Jurkat, Clone E6-1 (cell line): ENCODE measurements around the gene KLHL29.

Experiments used
- DNase-seq: peaks from one replicate; pipeline ENCODE4 v3.0.0-alpha.2; 2011; ENCODE audit warnings: low read depth, low spot score
- H3K4me3 ChIP-seq: 2 replicates; pipeline ENCODE4 v1.5.1; 2011; ENCODE audit warnings: mild to moderate bottlenecking, low read length, control low read depth, moderate library complexity

KLHL29 gene

DNA sequence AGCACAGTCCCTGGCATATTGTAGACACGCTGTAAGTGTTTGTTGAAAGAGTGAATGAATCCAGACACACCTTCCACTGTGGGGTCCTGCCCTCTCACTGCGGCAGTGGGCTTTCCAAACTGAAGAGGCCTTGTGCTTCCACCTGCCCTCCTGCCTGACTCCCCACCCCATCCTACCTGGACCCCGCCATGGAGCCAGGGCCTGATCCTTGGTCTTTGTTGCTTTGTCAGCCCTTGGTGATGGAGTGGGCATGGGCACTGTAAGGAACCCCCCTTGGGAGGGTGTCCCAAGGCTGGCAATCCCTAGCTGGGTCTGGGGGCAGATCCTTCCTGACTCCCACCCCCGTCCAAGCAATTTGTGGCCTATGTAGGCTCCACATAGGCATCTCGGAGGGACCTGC lies 33.1 kb downstream of the KLHL29 start:
- H3K4me3 ChIP-seq = no peak overlapping the region
- DNase-seq = no peak

DNA sequence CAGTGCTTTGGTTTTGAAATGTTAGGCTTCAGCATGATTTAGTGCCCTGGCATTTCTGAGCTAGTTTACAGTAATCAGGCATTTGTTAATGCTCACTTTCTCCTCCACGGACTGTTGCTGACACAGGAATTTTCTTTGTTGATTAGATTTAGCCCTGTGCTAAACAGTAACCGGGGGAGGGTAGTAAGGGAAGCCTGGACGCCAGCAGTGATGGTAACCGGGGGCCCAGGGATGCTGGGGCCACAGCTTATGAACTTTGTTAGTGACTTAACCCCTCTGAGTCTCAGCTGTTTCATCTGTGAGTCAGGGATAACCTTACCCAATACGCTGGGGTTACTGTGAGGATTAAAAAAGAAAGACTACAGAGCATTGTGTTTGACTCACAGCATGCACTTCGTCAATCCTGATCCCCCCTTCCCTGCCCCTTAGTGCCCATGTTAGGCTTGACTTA lies 33.5 kb downstream of the KLHL29 start:
- no peak overlapping the region for H3K4me3 ChIP-seq
- DNase-seq = no peak

DNA sequence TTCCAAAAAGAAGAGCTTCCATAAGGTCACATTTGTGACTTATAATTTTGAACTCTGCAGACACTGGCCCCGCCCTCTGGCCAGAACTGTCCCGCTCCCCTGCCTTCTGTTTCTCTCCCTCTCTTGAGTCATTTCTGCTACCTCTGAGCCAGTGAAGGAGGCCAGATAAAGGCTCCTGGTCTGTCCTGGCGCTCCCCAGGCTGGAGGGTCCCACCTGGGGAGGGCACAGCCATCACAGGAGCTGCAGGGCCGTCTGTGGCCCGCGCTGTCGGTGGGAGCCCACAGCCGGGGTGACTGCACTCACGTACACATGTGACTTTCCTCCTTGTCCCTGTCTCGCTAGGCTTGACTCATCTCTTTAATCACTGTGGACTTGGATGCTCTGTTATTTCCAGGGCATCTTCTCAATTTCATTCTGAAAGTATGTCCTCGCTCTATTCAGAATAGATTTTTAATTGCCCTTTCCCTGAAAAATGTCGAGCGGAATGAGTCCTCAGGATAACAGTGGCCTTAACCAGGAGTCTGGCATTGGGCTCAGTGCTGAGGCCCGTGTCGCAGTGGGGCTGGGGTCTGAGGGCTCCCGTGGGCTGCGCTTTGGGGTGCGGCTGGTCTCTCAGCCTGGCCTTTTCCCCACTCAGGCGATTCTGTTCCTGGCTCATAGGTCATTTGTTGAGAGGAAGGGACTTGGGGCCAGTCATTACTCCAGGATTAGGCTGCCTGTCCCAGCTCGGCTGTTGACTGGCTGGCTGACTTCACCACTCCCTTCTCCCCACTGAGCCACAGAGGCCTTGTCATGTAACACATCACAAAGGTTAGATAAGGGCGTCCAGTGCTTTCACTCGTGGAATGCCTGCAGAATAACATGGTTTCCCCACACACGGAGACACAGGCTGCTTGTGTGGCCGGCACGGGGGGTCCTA lies 34.5 kb downstream of the KLHL29 start:
- DNase-seq = no peak
- H3K4me3 ChIP-seq = no peak overlapping the region

DNA sequence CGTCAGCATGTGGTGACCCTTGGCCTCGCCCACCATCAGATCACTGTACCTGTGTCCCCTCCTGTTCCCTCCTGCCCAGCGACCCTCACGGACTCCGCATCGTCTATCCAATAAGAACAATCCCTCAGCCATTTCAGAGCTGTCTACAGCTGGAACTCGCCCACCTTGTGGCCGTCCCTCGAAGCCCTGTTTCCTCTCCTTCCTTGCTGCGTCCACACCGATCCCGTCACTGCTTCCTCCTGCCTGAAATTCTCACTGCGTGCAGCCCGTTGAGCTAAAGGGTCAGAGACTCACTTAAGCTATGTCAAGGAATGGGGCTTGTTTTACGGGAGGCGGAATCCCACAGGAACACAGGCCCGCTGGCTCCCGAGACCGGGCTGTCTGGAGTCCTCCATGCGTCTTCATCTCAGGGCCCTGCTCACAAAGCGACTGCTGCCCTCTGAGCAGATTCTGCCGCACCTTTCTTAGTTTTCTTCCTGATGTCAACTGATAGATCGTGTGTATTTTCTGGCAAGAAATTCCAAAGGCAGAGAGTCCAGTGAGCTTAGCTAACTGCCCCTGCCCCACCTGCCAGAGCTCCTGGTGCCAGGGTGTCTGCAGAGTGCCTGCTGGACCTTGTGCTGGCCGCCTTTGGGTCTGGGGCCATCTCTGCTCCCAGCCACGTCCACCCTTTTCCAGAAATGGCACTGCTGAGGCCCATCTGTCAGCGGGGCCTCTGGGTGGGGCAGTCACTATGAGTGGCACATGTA lies 35.3 kb downstream of the KLHL29 start:
- DNase-seq = no peak

DNA sequence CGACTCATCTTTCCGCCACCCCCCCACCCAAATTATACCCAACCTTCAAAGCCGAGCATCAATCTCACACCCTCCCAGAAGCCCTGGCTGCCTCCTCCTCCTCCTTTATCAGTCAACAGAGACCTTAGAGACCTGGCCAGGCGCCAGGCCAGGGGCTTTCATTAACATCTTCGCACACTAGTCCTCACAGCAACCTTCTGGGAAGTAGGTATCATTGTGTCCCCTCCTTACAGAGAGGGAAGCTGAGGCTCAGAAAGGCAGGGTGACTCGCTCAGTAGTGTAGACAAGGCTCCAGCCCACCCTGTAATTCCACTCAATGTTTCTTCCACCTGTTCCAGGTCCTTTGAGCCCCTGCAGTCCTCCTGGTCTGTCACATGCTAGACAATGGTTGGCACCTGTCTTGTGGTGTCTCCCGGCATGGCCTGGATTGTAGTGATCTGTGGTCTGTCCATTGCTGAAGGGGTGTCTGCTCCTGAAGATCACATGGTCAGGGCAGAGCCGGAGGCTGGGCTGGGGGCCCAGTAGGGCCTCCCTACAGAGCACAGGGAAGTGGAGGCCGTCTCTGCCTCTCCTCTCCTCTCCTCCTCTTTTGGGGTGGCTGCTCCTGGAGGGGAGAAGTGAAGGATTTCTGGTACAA lies 36.0 kb downstream of the KLHL29 start:
- no peak overlapping the region for H3K4me3 ChIP-seq
- no peak for DNase-seq

More for the DNA sequence above, 35.3 kb downstream of the KLHL29 start:
- H3K4me3 ChIP-seq = no peak overlapping the region

DNA sequence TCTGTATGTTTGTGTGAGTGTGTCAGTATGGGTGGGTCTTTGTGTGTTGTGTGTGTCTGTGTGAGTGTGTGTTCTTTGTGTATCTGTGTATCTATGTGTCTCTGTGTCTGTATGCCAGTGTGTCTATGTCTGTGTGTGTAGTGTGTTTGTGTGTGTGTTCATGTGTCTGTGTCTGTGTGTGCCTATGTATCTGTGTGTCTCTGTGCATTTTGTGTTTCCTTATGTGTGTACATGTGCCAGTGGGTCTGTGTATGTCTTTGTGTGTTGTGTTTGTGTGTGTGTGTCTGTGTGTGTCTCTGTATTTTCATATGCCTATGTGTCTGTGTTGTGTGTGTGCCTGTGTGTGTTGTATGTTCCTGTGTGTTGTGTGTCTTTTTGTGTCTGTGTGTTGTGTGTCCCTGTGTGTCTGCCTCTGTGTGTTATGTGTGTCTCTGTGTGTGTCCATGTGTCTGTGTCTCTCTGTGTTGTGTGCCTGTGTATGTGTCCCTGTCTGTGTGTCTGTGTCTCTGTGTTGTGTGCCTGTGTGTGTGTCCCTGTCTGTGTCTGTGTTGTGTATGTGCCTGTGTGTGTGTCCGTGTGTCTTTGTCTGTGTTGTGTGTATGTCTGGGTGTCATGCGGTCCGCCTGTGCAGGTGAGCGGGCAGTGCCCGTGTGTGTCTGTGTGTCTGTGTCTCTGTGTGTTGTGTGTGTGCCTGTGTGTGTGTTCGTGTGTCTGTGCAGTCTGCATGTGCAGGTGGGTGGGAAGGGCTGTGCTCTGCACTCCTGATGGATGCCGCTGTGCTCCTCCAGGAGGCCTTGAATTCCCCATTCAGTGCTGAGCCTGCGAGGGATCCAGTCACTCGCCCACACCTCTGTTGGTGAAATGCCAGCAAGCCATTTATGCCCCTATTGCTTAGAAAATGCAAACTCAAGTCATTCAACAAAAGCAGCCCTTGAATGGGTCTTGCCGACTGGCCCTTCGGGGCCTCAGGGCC lies 37.4 kb downstream of the KLHL29 start:
- no peak for DNase-seq
- no peak overlapping the region for H3K4me3 ChIP-seq

DNA sequence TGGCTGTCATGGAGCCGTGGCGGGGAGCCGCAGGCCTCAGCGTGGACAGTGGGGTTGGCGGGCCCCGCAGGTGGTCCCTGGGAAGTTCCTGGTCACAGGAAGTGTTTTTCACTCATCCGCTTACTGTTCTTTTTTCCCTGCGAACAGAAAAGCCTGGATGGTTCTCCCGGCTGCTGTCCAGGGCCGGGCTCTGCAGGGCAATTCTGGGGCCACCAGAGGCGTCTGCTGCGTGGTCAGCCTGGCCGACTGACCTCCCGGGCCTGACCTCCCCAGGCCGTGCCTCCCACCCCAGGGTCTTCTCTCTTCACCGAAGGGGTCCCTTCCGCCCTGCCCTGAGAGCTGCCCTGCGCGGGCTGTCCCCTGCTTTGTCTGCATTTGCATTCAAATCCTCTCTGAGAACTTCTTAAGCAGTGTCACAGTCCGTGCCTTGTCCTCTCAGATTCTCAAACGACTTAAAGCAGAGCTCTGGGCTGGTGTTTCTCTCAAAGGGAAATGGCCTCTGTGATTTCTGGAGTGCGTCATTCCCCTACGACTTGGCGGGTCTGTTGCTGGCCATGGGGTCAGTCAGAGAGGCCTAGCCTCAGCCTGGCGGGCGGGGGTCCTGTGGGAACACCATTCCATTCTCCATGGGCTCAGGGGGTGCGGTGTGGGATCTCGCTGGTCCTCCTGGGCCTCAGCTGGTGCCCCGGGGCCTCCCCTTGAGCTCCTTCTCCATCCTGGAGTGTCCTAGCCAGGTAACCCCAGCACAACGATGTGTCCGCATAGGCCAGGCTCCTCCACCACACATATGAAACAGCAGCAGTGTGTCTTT lies 38.3 kb downstream of the KLHL29 start:
- no peak overlapping the region for H3K4me3 ChIP-seq
- no peak for DNase-seq

DNA sequence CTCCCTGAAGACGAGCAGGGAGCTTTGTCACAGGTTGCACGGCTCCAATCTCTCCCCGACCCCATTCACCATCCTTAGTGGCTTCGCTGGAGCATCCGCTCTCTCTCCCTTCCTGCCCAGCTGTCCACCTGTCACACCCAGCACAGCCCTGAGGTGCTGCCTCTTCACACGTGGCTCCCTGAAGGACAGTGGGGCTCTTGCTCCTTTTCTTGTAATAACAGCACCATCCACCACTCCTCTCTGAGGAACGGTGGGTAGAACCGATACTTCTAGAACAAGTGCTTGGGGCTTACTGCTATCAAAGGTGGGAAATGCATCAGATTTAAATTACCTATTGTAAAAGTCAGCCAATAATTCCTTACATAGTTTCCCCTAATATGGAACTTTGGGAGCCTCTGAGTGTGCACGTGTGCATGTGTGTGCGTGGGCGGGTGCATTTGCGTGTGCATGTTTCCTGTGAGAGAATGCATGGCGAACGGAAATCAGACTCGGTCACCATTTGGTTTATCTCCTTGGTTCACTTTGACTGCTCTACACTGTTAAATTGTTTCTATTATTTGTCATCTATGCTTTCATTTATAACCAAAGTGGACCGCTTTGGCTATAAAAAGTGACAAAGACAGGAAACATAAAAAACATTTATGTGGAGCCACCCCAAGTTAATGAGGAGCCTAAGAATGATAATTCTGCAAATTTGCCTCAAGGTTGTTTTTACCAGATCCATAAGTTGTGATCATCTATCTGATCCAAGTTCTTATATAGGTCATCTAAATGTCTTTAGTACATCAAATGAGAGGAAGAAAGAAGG lies 39.1 kb downstream of the KLHL29 start:
- no peak for DNase-seq

DNA sequence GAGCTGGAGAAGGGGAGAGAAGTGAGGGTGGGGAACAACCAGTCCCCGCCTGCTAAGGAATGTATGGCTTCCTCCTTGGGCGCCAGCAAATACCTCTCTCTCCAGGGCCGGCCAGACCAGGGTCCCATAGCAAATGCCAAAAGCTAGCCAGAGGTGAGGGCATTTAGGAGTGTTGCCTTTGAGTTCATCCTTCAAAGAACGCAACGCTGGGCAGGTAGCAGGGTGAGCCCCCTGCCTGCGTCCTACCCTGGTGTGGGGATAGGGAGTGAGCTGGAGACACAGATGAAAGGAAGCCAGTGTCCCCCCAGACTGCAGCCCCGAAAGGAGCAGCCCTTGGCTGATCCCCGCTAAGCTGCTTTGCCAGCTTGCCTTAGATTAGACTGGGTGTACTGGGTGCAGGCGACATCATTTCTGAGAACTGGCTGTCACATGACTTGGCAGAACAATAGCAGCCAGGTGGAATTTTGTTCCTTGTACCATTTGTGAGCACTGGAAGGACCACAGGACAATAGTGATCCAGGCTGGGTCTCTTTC lies 40.4 kb downstream of the KLHL29 start:
- DNase-seq = no peak
- no peak overlapping the region for H3K4me3 ChIP-seq

More for the DNA sequence above, 39.1 kb downstream of the KLHL29 start:
- no peak overlapping the region for H3K4me3 ChIP-seq

DNA sequence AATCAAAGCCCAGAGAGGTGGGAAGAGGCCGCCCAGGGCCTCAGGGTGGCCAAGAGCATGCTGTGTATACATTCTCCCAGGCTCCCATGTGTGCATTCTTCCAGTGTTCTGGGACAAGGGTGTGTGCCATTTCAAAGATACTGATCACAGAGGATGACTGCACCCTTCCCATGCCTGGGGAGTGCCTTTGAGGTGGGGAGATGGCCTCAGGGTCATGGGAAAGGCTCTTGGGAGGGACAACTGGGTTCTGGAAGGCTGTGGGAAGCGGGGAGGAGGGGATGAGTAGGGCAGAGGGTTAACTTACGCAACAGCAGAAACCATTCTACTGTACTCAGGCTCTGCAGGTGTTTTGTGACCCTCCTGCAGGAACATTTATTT lies 40.9 kb downstream of the KLHL29 start:
- H3K4me3 ChIP-seq = no peak overlapping the region
- no peak for DNase-seq

DNA sequence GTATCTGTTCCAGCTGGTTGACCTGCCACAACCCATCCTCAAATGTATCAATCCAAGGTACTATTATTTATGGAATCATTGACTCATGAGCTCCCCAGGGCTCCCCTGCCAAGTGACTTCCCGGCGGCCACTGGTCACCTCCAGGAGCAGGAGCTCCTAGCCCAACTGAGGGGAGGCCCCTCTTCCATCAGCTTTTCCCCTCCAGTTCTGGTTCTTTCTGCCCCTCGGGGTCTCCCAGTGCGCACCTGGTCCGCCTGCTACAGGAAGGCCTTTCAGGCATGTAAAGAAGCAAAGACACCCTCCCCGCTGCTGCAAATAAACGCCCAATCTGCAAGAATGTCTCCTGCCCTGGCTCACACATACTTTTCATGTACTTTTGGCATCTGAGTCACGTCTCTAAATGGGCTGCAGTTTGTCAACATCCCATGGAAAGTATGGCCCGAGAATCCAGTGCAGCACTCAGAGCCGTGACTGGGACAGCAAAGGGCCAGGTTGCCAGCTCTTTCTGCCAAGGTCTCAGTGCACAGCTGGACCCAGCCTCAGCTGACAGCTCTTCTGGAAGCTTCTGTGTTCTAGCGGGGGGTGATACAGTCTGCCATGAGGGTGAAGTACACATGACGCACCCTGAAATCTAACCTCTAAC lies 41.4 kb downstream of the KLHL29 start:
- no peak overlapping the region for H3K4me3 ChIP-seq
- DNase-seq = no peak

DNA sequence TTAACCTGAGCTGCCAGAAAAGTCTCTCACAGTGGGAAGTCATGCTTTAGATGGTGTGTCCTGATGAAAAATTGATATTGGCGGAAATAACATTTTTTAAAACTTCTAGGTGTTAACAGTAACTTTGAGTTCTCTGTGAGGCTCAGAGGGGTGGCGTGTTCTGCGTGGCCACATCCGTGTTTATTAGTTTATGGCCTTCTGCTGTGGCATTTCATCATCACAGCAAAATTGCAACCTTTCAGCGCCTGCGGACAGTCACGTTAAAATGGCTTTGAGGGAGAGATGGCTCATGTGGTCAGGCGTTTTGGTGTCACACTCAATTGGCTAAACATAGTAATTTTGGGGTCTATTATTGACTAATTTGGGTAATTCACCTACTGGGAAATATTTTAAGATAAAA lies 42.4 kb downstream of the KLHL29 start:
- no peak for DNase-seq
- no peak overlapping the region for H3K4me3 ChIP-seq

DNA sequence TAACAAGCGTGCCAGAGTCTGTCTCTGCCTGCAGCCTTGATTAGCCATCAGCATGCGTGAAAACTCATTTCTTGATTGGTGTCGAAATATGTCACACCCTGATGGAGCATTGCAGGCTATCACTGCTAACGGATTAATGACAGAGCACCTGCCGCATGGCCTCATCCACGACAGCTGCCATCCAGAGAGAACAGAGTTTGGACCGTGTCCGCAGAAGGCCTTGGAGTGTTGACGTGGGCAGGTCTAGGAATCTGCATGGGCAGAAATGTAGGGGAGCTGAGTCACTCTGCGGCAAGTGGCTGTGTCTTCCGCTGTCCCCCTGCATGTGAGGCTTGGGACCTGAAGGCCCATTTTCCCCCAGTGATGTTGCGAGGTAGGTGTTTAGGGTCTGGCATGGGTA lies 43.0 kb downstream of the KLHL29 start:
- no peak overlapping the region for H3K4me3 ChIP-seq
- no peak for DNase-seq

DNA sequence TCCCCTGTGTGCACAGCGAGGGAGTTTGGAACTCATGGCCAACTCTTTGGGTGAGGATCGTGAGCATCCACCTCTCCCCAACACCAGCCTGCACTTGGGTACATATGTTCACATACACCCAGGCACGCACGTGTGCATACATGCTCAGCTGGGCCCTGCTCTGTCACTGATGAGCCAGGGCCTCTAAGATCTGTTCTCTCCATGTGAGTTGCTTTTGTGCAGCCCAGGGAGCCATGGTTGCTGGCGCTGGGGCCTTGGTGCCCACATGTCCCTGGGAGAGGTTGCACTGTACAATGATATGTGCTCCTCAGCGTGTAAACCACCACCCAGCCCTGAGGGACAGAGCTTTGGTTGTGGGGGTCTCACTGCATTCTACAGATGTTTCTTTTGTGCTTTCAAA lies 44.1 kb downstream of the KLHL29 start:
- no peak for DNase-seq
- H3K4me3 ChIP-seq = no peak overlapping the region

DNA sequence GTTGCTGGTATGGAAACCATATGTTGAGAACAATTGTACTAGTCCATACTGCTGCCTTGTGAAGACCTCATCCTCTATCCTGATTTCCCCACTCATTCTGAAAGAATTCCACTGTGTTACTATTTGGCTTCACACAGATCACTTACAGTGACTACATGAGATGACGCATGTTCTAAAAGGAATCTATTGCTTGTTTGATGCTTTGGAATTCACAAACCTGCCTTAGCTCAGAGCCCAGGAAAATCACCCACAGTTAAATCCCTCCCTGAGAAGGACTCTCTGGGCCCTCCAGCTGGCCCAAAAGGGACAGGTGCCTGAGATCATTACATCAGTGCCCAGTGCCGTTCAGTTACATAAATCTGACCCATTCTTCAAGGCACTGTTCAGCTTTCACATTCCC lies 45.3 kb downstream of the KLHL29 start:
- no peak for DNase-seq

DNA sequence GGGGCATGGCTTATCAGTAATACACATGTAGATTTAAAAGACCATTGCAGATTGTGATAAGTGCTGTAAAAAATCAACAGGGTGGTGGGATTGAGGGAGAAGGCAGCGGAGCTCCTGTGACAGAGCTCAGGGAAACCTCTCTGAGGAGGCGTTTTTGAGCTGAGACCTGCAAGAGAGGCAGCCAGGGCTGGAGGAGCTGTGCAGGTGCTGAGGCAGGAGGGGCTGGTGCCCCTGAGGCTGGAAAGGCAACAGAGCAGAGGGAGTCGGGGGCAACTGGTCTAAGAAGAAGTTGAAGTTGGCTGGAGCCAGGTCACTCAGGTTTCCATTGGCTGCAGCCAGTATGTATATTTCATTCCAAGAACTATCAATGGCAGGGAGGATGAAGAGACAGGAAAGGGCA lies 47.6 kb downstream of the KLHL29 start:
- no peak for DNase-seq

More for the DNA sequence above, 45.3 kb downstream of the KLHL29 start:
- no peak overlapping the region for H3K4me3 ChIP-seq

DNA sequence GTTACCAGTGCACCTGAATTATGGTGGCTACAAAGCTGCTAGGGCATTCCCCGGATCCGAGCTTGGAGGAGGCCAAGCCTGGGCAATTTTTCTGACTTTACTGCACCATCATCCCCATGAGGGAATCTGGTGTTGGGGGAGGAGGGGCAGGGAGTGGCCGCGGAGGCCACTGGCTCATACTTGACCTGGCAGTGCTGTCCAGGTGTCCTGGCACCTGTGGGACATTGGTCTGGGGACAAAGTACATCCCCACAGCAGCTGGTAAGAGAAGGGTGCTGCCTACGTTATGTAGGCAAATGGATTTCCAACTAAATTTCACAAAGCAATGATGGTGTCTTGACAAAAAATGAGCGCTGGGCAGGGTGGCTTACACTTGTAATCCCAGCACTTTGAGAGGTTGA lies 48.3 kb downstream of the KLHL29 start:
- no peak for DNase-seq
- H3K4me3 ChIP-seq = no peak overlapping the region

More for the DNA sequence above, 47.6 kb downstream of the KLHL29 start:
- H3K4me3 ChIP-seq = no peak overlapping the region
